Stimulated activated naive CD8-positive, alpha-beta T cell treated with anti-CD3 and anti-CD28 coated beads, Interleukin-15, Interleukin-2, amounts not matched to agents 100 ng/mL and 50 ng/mL, for 24 hours (primary cell): ENCODE data around the gene MLH3.

Experiments used
- H3K27ac Mint-ChIP-seq: one replicate; pipeline ENCODE4 v1.8.0; 2021; ENCODE audit warnings: mild to moderate bottlenecking, mixed read lengths
- H3K27me3 Mint-ChIP-seq: one replicate; pipeline ENCODE4 v1.8.0; 2021; ENCODE audit warnings: mixed read lengths
- H3K36me3 Mint-ChIP-seq: one replicate; pipeline ENCODE4 v1.8.0; 2021; ENCODE audit warnings: low read depth, mixed read lengths
- H3K4me1 Mint-ChIP-seq: one replicate; pipeline ENCODE4 v1.8.0; 2021; ENCODE audit warnings: low read depth, mixed read lengths
- H3K4me3 Mint-ChIP-seq: one replicate; pipeline ENCODE4 v1.8.0; 2021; ENCODE audit warnings: mild to moderate bottlenecking, mixed read lengths
- H3K9me3 Mint-ChIP-seq: one replicate; pipeline ENCODE4 v1.8.0; 2021; ENCODE audit warnings: mixed read lengths

Gene MLH3

GRCh38 chr14:75025876-75026275, 25.4 kb downstream of the MLH3 start:
- peaks cover 38% of the 10 kb centered on the region for H3K36me3 Mint-ChIP-seq
- H3K27me3 Mint-ChIP-seq: no peaks in the 10 kb centered on the region
- H3K9me3 Mint-ChIP-seq: no peaks in the 10 kb centered on the region
- H3K27ac Mint-ChIP-seq: no peak overlapping the region
- no peaks in the 10 kb centered on the region for H3K4me1 Mint-ChIP-seq
- no peak overlapping the region for H3K4me3 Mint-ChIP-seq

DNA sequence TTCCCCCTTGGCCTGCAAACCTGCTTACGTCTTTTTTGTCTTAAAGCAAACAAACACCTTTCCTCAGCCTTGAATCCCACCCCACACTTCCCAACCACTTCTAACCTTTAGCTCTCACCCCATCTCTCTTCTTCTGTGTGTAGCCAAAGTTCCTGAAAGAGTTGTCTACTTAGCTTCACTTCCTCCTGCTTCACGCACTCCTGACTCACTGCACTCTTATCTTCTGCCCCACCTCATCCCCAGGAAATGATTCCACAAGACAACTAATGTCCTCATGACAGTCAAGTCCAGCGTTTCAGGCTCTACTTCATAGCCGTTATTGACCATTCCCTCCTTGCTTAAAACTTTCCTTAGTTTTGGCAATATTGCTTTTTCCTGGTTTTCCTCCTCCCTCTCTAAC, 26.2 kb downstream of the MLH3 start:
- Mint-ChIP-seq H3K4me3 (no peak overlapping the region), H3K36me3 (peaks cover 34% of the 10 kb centered on the region), H3K27me3 (no peaks in the 10 kb centered on the region), H3K27ac (no peak overlapping the region), H3K9me3 (no peaks in the 10 kb centered on the region), H3K4me1 (no peaks in the 10 kb centered on the region)

GRCh38 chr14:75023108-75023507, 28.2 kb downstream of the MLH3 start:
- no peaks in the 10 kb centered on the region for H3K4me1 Mint-ChIP-seq
- H3K27ac Mint-ChIP-seq: no peak overlapping the region
- H3K9me3 Mint-ChIP-seq: no peaks in the 10 kb centered on the region

DNA sequence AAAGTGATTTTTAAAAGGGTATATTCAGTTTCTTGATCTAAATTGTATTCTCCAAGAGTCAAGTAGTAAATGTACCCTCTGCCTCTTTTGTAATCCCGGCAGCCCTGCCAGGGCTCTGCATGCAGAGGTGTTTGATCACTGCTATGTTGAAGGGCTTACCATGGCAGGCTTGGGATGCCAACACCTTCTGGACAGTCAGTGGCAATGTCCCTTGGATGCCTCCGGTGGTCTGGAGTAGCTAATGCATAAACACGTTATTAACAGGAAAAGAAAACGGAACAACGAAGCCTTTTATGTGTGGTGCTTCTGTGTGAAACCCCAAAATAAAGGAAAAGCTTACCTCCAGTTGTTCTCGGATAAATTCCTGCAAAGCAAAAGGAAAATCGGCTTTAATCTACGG, 28.6 kb downstream of the MLH3 start:
- H3K9me3 Mint-ChIP-seq: no peaks in the 10 kb centered on the region
- H3K36me3 Mint-ChIP-seq: peaks cover 46% of the 10 kb centered on the region
- no peaks in the 10 kb centered on the region for H3K27me3 Mint-ChIP-seq
- H3K4me3 Mint-ChIP-seq: no peak overlapping the region
- H3K4me1 Mint-ChIP-seq: no peaks in the 10 kb centered on the region
- H3K27ac Mint-ChIP-seq: no peak overlapping the region

More at GRCh38 chr14:75023108-75023507, 28.2 kb downstream of the MLH3 start:
- Mint-ChIP-seq H3K27me3 (no peaks in the 10 kb centered on the region), H3K4me3 (no peak overlapping the region), H3K36me3 (peaks cover 46% of the 10 kb centered on the region)

- H3K27ac Mint-ChIP-seq: no peak overlapping the region
- H3K36me3 Mint-ChIP-seq: peaks cover 75% of the 10 kb centered on the region
- no peak overlapping the region for H3K4me3 Mint-ChIP-seq
- H3K27me3 Mint-ChIP-seq: no peaks in the 10 kb centered on the region
- no peaks in the 10 kb centered on the region for H3K4me1 Mint-ChIP-seq
- H3K9me3 Mint-ChIP-seq: no peaks in the 10 kb centered on the region
Measured at GRCh38 chr14:75018694-75019093, 32.6 kb downstream of the MLH3 start.

- Mint-ChIP-seq H3K4me1 (peaks cover 8% of the 10 kb centered on the region), H3K4me3 (no peak overlapping the region), H3K27ac (peak overlapping the region; percentile 18), H3K36me3 (peaks cover 76% of the 10 kb centered on the region), H3K9me3 (no peaks in the 10 kb centered on the region), H3K27me3 (no peaks in the 10 kb centered on the region)
Measured at GRCh38 chr14:75016815-75017214, 34.5 kb downstream of the MLH3 start.

DNA sequence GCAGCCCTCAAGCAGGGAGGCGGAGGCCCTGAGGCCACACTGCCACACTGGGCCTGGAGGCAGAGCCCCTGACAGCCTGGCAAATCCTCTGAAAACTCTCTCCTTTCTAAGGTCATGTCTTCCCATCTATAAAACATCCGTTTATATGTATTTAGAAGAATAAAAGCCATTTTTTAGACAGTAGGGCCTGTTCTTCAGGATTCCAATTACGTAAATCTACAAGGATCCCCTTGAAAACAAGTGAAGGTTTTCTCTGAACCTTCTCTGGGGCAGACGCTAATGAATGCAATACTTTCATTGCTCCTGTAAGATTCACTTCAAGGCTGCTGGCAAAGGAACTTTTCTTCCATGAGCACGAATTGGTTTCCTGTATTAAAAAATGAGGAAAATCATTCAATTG, 35.8 kb downstream of the MLH3 start:
- H3K4me1 Mint-ChIP-seq: peaks cover 21% of the 10 kb centered on the region
- H3K4me3 Mint-ChIP-seq: no peak overlapping the region
- no peaks in the 10 kb centered on the region for H3K27me3 Mint-ChIP-seq
- no peak overlapping the region for H3K27ac Mint-ChIP-seq
- H3K9me3 Mint-ChIP-seq: no peaks in the 10 kb centered on the region
- H3K36me3 Mint-ChIP-seq: peaks cover 72% of the 10 kb centered on the region

DNA sequence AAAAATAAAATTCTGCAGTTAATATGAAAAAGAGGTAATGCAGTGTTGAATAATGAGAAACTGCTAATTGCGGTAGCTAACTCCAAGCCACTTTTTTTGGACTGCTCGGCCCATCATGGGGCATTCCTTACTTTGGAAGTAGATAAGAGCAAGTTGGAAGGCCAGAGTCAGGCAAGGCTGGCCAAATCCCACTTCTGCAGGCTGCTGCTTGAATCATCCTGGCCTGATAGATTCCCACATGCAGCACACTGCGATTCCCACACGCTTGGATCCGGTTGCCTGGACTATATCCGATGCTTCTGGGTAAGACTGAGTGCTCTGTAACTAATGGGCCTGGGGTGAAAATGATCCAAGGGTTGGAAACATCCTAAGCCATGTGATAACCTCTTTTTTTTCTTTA, 38.0 kb downstream of the MLH3 start:
- H3K9me3 Mint-ChIP-seq: no peaks in the 10 kb centered on the region
- no peaks in the 10 kb centered on the region for H3K27me3 Mint-ChIP-seq
- no peak overlapping the region for H3K4me3 Mint-ChIP-seq
- no peak overlapping the region for H3K27ac Mint-ChIP-seq
- peaks cover 29% of the 10 kb centered on the region for H3K4me1 Mint-ChIP-seq
- peaks cover 74% of the 10 kb centered on the region for H3K36me3 Mint-ChIP-seq

GRCh38 chr14:75011356-75011994, 39.8 kb downstream of the MLH3 start:
- Mint-ChIP-seq H3K27ac (peak overlapping the region; percentile 78), H3K27me3 (no peaks in the 10 kb centered on the region), H3K9me3 (no peaks in the 10 kb centered on the region), H3K4me1 (peaks cover 33% of the 10 kb centered on the region), H3K36me3 (peaks cover 81% of the 10 kb centered on the region), H3K4me3 (no peak overlapping the region)

DNA sequence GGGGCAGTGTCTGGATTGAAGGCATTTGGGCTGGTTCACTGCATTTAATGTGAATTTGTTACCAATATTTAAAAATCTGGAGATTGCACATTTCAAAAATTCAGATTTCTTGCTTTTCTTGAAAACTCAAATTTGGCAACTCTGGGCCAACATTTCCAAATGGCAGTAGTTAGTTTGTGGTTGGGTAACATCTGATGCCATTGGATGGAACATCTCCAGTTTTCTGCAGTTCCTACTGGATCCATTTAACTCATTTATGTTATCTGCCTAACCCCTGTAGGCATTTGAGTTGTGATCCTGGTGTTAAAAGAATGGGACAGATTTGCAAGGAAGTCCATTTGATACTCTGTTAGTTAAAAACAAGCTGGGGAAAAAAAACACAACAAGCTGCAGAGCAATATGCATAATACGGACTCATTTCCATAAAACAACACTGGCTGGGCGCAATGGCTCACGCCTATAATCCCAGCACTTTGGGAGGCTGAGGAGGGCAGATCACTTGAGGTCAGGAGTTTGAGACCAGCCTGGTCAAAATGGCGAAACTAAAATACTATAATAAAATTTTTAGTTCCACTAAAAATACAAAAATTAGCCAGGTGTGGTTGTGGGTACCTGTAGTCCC, 40.7 kb downstream of the MLH3 start:
- Mint-ChIP-seq H3K9me3 (no peaks in the 10 kb centered on the region), H3K36me3 (peaks cover 81% of the 10 kb centered on the region), H3K4me3 (no peak overlapping the region), H3K4me1 (peaks cover 37% of the 10 kb centered on the region), H3K27me3 (no peaks in the 10 kb centered on the region), H3K27ac (no peak overlapping the region)

DNA sequence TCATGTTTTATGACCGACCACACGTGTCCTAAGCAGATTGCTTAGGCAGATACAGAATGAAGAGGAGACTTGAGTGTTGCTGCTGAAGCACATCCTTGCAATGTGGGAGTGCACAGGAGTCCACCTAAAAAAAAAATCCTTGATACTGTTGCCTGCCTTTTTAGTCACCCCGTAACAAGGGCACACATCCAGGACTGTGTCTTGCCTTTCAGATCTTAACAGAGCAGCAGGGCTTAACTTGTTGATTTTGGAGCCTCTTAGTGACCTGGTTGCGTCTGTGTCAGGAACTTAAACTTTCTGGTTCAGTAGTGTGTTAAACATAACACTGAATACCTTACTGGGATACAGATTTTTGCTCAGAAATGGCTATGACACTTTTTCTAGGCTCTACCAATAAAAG, 42.1 kb downstream of the MLH3 start:
- Mint-ChIP-seq H3K27me3 (no peaks in the 10 kb centered on the region), H3K36me3 (peaks cover 83% of the 10 kb centered on the region), H3K9me3 (no peaks in the 10 kb centered on the region), H3K27ac (no peak overlapping the region), H3K4me1 (peaks cover 49% of the 10 kb centered on the region), H3K4me3 (no peak overlapping the region)

DNA sequence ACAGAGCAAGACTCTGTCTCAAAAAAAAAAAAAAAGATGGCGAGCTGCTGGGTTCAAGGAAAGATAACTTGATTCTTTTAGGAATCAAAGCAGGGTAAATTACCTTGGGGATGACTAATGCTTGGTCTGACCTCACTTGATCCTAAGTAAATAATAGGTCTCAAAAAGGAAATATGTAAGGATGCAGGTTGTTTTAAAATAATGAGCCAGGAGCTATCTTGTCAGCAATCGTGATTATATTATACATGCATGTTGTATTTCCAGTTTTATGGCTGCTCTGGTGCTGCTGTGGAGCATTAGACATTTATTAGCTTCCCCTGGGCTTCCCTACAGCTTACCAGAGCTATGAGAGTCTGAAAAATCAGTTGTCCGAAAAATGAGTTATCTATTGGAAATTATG, 45.9 kb downstream of the MLH3 start:
- H3K27ac Mint-ChIP-seq: no peak overlapping the region
- H3K27me3 Mint-ChIP-seq: no peaks in the 10 kb centered on the region
- peaks cover 42% of the 10 kb centered on the region for H3K4me1 Mint-ChIP-seq
- no peak overlapping the region for H3K4me3 Mint-ChIP-seq
- H3K36me3 Mint-ChIP-seq: peaks cover 67% of the 10 kb centered on the region
- no peaks in the 10 kb centered on the region for H3K9me3 Mint-ChIP-seq

DNA sequence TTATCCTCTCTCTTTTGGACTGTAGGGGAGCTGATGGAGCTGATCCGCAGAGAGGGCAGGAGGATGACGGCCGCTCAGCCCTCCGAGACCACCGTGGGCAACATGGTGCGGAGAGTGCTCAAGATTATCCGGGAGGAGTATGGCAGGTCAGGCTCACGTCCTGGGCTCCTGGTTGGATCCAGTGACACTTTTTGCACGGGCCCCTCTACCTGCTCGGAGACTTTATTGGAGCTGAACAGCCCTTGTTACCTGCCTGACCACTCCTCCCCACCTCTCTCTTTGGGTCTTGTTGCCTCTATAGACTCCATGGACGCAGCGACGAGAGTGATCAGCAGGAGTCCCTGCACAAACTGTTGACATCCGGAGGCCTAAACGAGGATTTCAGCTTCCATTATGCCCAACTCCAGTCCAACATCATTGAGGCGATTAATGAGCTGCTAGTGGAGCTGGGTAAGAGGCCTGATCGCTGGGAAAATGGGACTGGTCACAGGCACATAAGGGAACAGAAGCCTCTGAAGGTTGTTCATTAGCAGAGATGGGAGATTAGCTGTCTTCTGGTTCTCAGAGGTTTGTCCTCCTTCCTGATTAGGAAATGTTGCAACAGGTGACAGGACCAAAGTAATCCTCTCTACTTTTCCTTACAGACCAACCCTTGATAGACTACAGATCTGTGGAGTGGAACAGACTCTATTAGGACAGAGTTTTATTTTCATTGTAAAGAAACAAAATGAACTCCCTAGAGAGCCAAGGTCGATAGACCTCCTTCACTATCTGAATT, 47.8 kb downstream of the MLH3 start:
- Mint-ChIP-seq H3K4me1 (peaks cover 34% of the 10 kb centered on the region), H3K27me3 (no peaks in the 10 kb centered on the region), H3K27ac (peak overlapping the region; percentile 96), H3K9me3 (no peaks in the 10 kb centered on the region), H3K36me3 (peaks cover 48% of the 10 kb centered on the region), H3K4me3 (peak overlapping the region; percentile 95)

DNA sequence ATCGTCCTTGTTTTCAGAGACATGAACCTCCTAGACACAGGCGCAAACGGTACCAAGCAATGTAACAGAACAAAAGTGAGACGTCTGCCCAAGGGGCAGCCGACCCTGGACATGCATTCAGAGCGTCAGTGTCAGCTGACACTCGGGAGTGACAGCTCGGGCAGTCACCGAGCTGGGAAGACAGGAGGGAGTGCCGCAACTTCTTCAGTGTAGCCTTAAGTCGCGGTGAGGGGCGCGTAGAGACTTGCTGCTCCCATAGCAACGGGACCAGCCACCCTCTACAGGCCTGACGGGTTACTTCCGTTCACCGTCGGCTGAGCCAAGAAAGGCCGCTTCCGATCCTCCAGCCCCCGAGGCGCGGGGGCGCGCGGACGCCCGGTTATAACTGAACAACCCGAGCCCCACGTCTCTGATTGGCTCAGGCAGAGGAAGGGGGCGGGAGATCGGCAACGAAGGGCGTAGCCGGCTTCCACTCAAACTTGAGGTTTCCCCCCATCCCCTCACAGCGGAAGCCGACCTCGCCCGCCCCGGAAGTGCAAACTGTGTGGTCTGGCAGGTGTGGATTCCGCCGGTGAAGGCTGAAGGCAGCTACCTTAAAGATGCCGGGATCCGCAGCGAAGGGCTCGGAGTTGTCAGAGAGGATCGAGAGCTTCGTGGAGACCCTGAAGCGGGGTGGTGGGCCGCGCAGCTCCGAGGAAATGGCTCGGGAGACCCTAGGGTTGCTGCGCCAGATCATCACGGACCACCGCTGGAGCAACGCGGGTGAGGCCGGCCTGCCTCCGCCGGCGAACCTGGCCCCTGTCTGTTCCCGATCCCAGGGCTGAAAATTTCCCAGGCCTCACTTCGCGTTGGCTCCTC, 48.6 kb downstream of the MLH3 start, which contains the start of gene EIF2B2:
TSS of gene EIF2B2 (plus strand) at position 530 of the 858 bp plus-strand sequence. CDS start at position 600, 70 bp downstream.
- Mint-ChIP-seq H3K4me3 (peak within 1 kb of the TSS; percentile 95), H3K27ac (peak within 1 kb of the TSS; percentile 96), H3K4me1 (peaks cover 34% of the 10 kb centered on the region), H3K27me3 (no peaks in the 10 kb centered on the region), H3K36me3 (peaks cover 41% of the 10 kb centered on the region), H3K9me3 (no peaks in the 10 kb centered on the region)
